ENCODE results near the gene CEP57L1. TPM values are rescaled to one million over a fixed set of nuclear protein-coding genes. Genes with fewer than 3 reads are reported as not detected.

The CEP57L1 gene
- total and polyA plus RNA-seq, 10 of the 15 experiments (the other 5 are each of a cell fraction or from before 2014, with no cell fraction given): 12.7 to 30.5 (median 21.9) TPM

GRCh38 chr6:109095835-109096084, 453 bp downstream of the CEP57L1 start:
- in situ Hi-C loops (cut with MboI) (loop anchor here (5.0 kb wide), 1 partner anchor 287 kb away; the partner anchor contains the start of gene CD164), intact Hi-C loops (cut with micrococcal nuclease; ENCODE audit: unreplicated experiment) (loop anchor here (2.0 to 5.0 kb wide), 2 partner anchors 287 to 362 kb away; partner anchors contain the start of genes CD164 and MICAL1)
- Histone ChIP-seq H3K9ac (ENCODE audit: control insufficient read depth, insufficient read depth, low read length) (peak overlapping the region; percentile 91), H3K27ac (ENCODE audit: control insufficient read depth, insufficient read depth) (peak overlapping the region; percentile 94), H3K4me2 (ENCODE audit: control insufficient read depth, insufficient read depth) (peak overlapping the region; percentile 81), H3K36me3 (ENCODE audit: control insufficient read depth in 2 of 2, insufficient read depth in 2 of 2, low read length in 1 of 2) (no peaks in the 10 kb centered on the region), H3K4me1 (ENCODE audit: control insufficient read depth, insufficient read depth, low read length) (no peaks in the 10 kb centered on the region), H4K20me1 (ENCODE audit: control insufficient read depth, insufficient read depth) (no peaks in the 10 kb centered on the region), H3K27me3 (replicated peaks in 1 of 2; ENCODE audit: control insufficient read depth in 2 of 2, insufficient read depth in 2 of 2, low read length in 1 of 2) (no peaks in the 10 kb centered on the region), H2AFZ (ENCODE audit: control insufficient read depth, low read depth, low read length) (peak overlapping the region; percentile 100), H3K9me3 (replicated peaks; ENCODE audit: control insufficient read depth, insufficient read depth, low read length) (no peaks in the 10 kb centered on the region), H3K79me2 (ENCODE audit: control insufficient read depth, insufficient read depth, low read length) (peaks cover 10% of the 10 kb centered on the region), H3K4me3 (peak overlapping the region; percentile 90)
- 0% methylated on average over 8 of the region's 8 CpGs for WGBS (ENCODE audit: insufficient coverage, insufficient replicate concordance, low lambda C conversion rate, missing lambda C conversion rate)
- DNase-seq (ENCODE audit: low read depth, low spot score) (no peak), FAIRE-seq (no peak), ATAC-seq (no peak)
- SMC1A ChIA-PET (ENCODE audit: uncharacterized antibody, unreplicated experiment): interaction anchor here (0.7 to 3.4 kb wide), 4 partner anchors 9 to 21 kb away, joined by 3 to 24 read pairs (median 4); no protein-coding TSS in a partner anchor
- RAD21 ChIA-PET (ENCODE audit: unreplicated experiment): interaction anchor here (1.4 to 1.7 kb wide), 2 partner anchors 12 to 22 kb away, joined by 3 to 4 read pairs; no protein-coding TSS in a partner anchor
- no TSS peak for BruUV-seq (replicated peaks)
- POLR2A ChIA-PET: interaction anchor here (0.7 to 1.1 kb wide), 3 partner anchors 11 to 23 kb away, joined by 3 to 4 read pairs (median 4); no protein-coding TSS in a partner anchor
- CTCF ChIA-PET: interaction anchor here (0.9 to 3.4 kb wide), 2 partner anchors 278 to 288 kb away, joined by 3 to 20 read pairs; partner anchors contain the start of gene CD164
- TF ChIP-seq, protein P1, sequence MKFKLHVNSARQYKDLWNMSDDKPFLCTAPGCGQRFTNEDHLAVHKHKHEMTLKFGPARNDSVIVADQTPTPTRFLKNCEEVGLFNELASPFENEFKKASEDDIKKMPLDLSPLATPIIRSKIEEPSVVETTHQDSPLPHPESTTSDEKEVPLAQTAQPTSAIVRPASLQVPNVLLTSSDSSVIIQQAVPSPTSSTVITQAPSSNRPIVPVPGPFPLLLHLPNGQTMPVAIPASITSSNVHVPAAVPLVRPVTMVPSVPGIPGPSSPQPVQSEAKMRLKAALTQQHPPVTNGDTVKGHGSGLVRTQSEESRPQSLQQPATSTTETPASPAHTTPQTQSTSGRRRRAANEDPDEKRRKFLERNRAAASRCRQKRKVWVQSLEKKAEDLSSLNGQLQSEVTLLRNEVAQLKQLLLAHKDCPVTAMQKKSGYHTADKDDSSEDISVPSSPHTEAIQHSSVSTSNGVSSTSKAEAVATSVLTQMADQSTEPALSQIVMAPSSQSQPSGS (IDR thresholded peaks at IDR 0.05; ENCODE audit: low read length): no peak
- TF ChIP-seq, protein P2, sequence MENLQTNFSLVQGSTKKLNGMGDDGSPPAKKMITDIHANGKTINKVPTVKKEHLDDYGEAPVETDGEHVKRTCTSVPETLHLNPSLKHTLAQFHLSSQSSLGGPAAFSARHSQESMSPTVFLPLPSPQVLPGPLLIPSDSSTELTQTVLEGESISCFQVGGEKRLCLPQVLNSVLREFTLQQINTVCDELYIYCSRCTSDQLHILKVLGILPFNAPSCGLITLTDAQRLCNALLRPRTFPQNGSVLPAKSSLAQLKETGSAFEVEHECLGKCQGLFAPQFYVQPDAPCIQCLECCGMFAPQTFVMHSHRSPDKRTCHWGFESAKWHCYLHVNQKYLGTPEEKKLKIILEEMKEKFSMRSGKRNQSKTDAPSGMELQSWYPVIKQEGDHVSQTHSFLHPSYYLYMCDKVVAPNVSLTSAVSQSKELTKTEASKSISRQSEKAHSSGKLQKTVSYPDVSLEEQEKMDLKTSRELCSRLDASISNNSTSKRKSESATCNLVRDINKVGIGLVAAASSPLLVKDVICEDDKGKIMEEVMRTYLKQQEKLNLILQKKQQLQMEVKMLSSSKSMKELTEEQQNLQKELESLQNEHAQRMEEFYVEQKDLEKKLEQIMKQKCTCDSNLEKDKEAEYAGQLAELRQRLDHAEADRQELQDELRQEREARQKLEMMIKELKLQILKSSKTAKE (IDR thresholded peaks at IDR 0.05; ENCODE audit: low read depth, poor library complexity, severe bottlenecking): no peak
- TF ChIP-seq NFYB (IDR thresholded peaks at IDR 0.05; ENCODE audit: insufficient read depth, low read depth, low read length): no peak
- no peak for TF ChIP-seq RCOR1 (conservative IDR thresholded peaks at IDR 0.05; ENCODE audit: low read depth, low read length)
- no peak for TF ChIP-seq HDAC2 (IDR thresholded peaks at IDR 0.05)
- no peak for TF ChIP-seq RAD51 (IDR thresholded peaks at IDR 0.05)
- TF ChIP-seq EED (IDR thresholded peaks at IDR 0.05; ENCODE audit: low read depth): peak; percentile 9; the same call in 1 of the 2 replicates
- TF ChIP-seq NKRF (conservative IDR thresholded peaks at IDR 0.05): no peak
- TF ChIP-seq, protein P3, sequence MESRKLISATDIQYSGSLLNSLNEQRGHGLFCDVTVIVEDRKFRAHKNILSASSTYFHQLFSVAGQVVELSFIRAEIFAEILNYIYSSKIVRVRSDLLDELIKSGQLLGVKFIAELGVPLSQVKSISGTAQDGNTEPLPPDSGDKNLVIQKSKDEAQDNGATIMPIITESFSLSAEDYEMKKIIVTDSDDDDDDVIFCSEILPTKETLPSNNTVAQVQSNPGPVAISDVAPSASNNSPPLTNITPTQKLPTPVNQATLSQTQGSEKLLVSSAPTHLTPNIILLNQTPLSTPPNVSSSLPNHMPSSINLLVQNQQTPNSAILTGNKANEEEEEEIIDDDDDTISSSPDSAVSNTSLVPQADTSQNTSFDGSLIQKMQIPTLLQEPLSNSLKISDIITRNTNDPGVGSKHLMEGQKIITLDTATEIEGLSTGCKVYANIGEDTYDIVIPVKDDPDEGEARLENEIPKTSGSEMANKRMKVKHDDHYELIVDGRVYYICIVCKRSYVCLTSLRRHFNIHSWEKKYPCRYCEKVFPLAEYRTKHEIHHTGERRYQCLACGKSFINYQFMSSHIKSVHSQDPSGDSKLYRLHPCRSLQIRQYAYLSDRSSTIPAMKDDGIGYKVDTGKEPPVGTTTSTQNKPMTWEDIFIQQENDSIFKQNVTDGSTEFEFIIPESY (IDR thresholded peaks at IDR 0.05): no peak
- peak in 1 of 2 experiments; percentile 6; a peak in 2 of 4 replicates for TF ChIP-seq IKZF2 (IDR thresholded peaks at IDR 0.05)
- TF ChIP-seq TAF1 (IDR thresholded peaks at IDR 0.05; ENCODE audit: borderline replicate concordance, low read depth, low read length): no peak
